Uterus (tissue), 4 donors: ENCODE data around the gene ZNF804B. TPM values are rescaled to one million over a fixed set of nuclear protein-coding genes. Genes with fewer than 3 reads are reported as not detected.

Experiments used
- DNase-seq, 2 donors: peaks; one replicate each; pipeline ENCODE4 v3.0.0-alpha.2; 2019 to 2020
- H3K27ac ChIP-seq, 2 donors: fragments of 200-600 bp; sonication (generic); 1 replicate in 1 of 2; 2 replicates in 1 of 2; pipeline ENCODE4 v1.5.1; 2016 to 2018
- H3K27me3 ChIP-seq, 2 donors: fragments of 200-600 bp; sonication (generic); one replicate each; pipeline ENCODE4 v1.5.1; 2018 to 2019; ENCODE audit warnings: control low read depth in 1 of 2
- H3K36me3 ChIP-seq, 2 donors: fragments of 200-600 bp; sonication (generic); one replicate each; pipeline ENCODE4 v1.5.1; 2019; ENCODE audit warnings: control low read depth in 1 of 2
- H3K4me1 ChIP-seq, 2 donors: fragments of 200-600 bp; sonication (generic); one replicate each; pipeline ENCODE4 v1.5.1; 2018 to 2019; ENCODE audit warnings: control low read depth in 1 of 2
- H3K4me3 ChIP-seq, 2 donors: fragments of 200-600 bp; sonication (generic); 1 replicate in 1 of 2; 2 replicates in 1 of 2; pipeline ENCODE4 v1.5.1; 2018 to 2019; ENCODE audit warnings: mild to moderate bottlenecking in 1 of 2
- H3K9me3 ChIP-seq, 2 donors: fragments of 200-600 bp; sonication (generic); one replicate each; pipeline ENCODE4 v1.5.1; 2019; ENCODE audit warnings: control low read depth in 1 of 2
- POLR2A ChIP-seq, 2 donors: fragments of 450-650 bp; IDR thresholded peaks; one replicate each; pipeline ENCODE4 v1.6.1; 2016; ENCODE audit warnings: antibody characterized with exemption in 2 of 2, mild to moderate bottlenecking in 1 of 2, moderate library complexity in 1 of 2
- intact Hi-C: fragments of 100-400 bp; cut with DNase I; formaldehyde crosslinking; loops from one replicate; pipeline ENCODE4 v1.15.1; 2023; ENCODE audit warnings: low total_unique reads
- total RNA-seq, 4 donors: library from RNA; depleted of rRNA in 3 of 4; stranded (reverse); fragments of >200 nt in 3 of 4; gene quantifications; one replicate each; pipeline versions ENCODE4 v1.1.0 to v1.2.4, GENCODE V29; 2014 to 2023
- TF ChIP-seq, protein P1 (sequence below), 4 experiments: fragments of 200-600 bp in 2 of 4; fragments of 450-650 bp in 2 of 4; sonication (generic) in 2 of 4; IDR thresholded peaks; one replicate each; pipeline ENCODE4 v1.5.1; 2016 to 2019; ENCODE audit warnings: antibody characterized with exemption in 4 of 4, mild to moderate bottlenecking in 2 of 4, moderate library complexity in 1 of 4
- donor health status: DM: yes; HTN: yes; CAD: no.

ZNF804B gene
- total RNA-seq, 4 donors from 2014 or later: 0.07 TPM; not detected in 3

DNA sequence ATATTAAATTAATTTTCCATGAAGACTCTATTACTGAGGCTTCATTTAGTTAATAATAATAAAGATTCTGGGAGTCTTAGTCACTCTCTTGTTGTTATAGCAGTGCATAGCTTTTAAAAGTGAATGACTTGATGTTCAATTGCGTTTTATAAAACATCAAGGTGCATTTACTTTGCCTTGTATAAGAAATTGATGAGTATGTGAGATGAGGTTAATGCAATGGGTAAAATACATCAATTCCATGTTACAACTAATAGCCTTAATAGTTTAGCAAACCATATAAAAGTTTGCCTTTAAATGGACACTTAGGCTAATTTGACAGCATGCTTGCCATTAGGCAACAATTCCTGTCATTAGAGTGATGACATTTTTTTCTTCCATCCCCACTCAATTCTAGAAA lies 209.7 kb downstream of the ZNF804B start:
- no peak overlapping the region for H3K4me3 ChIP-seq
- no peak for DNase-seq
- no peaks in the 10 kb centered on the region for H3K4me1 ChIP-seq
- TF ChIP-seq, protein P1, sequence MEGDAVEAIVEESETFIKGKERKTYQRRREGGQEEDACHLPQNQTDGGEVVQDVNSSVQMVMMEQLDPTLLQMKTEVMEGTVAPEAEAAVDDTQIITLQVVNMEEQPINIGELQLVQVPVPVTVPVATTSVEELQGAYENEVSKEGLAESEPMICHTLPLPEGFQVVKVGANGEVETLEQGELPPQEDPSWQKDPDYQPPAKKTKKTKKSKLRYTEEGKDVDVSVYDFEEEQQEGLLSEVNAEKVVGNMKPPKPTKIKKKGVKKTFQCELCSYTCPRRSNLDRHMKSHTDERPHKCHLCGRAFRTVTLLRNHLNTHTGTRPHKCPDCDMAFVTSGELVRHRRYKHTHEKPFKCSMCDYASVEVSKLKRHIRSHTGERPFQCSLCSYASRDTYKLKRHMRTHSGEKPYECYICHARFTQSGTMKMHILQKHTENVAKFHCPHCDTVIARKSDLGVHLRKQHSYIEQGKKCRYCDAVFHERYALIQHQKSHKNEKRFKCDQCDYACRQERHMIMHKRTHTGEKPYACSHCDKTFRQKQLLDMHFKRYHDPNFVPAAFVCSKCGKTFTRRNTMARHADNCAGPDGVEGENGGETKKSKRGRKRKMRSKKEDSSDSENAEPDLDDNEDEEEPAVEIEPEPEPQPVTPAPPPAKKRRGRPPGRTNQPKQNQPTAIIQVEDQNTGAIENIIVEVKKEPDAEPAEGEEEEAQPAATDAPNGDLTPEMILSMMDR (IDR thresholded peaks at IDR 0.05): no peak
- no peak for TF ChIP-seq POLR2A (IDR thresholded peaks at IDR 0.05)
- no peaks in the 10 kb centered on the region for H3K36me3 ChIP-seq
- H3K27ac ChIP-seq: no peak overlapping the region
- no peaks in the 10 kb centered on the region for H3K9me3 ChIP-seq
- intact Hi-C loops: no loop called here
- H3K27me3 ChIP-seq: no peaks in the 10 kb centered on the region

DNA sequence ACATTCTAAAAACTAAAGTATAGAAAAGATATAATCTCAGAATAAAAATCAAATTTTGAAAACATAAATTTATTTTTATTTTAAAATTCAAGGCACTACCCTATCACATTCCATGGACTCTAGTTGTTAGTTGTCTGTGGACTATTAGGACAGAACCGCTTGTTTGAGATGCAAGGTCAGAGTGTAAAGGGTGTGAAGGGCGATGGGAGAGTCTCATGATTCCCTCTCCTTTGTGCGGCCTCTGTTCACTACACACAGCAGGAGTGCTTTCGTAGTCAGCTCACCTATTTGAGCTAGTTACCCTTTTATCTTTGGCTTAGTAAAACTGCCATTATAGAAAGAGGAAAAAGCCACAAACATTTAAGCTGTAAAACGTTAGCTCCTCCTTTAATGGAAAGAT lies 225.8 kb downstream of the ZNF804B start:
- Histone ChIP-seq H3K4me1 (no peaks in the 10 kb centered on the region), H3K36me3 (no peaks in the 10 kb centered on the region), H3K27me3 (no peaks in the 10 kb centered on the region), H3K27ac (no peak overlapping the region), H3K4me3 (no peak overlapping the region), H3K9me3 (no peaks in the 10 kb centered on the region)
- no peak for DNase-seq
- TF ChIP-seq, protein P1 (IDR thresholded peaks at IDR 0.05): no peak
- intact Hi-C loops: no loop called here

DNA sequence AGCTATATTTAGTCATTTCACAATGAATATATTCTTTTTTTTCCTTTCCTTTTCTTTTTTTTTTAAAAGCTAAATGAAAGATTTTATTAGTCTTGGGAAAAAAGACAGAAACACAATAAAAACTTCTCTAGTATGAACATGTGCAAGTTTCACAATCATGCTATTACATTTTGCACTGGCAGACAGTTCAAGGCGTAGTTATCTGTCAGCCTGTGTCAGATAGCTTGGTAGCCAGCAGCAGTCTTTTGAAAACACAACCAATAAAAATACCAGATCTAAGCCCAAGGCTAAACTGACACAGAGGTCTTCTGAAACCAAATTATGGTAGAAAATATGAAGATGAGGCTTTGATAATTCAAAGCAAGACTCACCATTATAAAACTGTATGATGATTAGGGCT lies 241.8 kb downstream of the ZNF804B start:
- intact Hi-C loops: no loop called here
- Histone ChIP-seq H3K27me3 (no peaks in the 10 kb centered on the region), H3K27ac (no peak overlapping the region), H3K9me3 (no peaks in the 10 kb centered on the region), H3K4me3 (no peak overlapping the region), H3K36me3 (no peaks in the 10 kb centered on the region), H3K4me1 (no peaks in the 10 kb centered on the region)
- no peak for DNase-seq
- TF ChIP-seq POLR2A (IDR thresholded peaks at IDR 0.05): no peak
- TF ChIP-seq, protein P1 (IDR thresholded peaks at IDR 0.05): no peak

DNA sequence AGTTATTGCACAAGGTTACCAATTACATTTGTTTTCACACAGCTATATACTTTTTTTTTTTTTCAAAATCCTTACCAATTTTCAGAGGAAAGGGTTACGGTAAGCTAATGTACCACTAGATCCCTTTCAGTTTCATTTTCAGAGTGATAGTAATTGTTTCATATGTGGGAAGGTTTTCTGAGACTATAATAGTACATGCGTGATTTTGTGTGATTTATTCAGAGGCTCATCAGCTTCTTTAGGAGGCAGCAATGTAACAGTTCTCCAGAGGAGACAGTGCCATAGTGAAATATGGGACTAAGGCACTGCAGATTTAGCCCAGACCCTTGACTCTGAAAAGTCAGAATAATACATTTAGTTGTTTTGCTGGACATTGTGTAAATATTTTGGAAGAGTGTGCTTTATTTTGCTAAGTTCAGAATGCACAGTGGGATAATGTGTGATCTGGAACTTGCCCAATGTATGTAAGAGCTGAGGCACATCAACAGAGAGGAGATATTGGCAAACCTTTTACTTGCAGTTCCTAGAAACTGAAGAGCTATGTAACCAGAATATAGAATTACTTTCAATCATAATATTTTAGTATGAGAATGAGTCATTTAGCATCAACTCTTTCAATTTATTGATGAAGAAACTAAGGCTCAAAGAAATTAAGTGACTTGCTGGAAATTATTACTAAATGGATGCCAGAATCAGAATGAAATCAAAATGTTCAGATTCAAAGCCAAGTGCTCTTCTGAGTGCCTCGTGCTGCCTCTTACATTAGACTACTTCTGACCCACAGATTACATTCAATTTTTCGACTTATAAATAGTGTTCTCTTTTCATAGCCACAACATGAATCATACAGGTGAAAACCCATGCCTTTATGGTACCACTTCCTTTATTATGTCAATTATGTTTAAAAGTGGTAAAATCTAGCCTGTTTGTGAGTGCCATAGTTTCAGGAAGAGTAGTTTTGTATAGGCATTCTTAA lies 243.8 kb downstream of the ZNF804B start:
- Histone ChIP-seq H3K27me3 (no peaks in the 10 kb centered on the region), H3K4me3 (peak overlapping the region in 1 of 2 donors; percentile 21), H3K36me3 (no peaks in the 10 kb centered on the region), H3K9me3 (no peaks in the 10 kb centered on the region), H3K27ac (no peak overlapping the region), H3K4me1 (no peaks in the 10 kb centered on the region)
- intact Hi-C loops: no loop called here
- no peak for DNase-seq
- no peak for TF ChIP-seq POLR2A (IDR thresholded peaks at IDR 0.05)
- TF ChIP-seq, protein P1 (IDR thresholded peaks at IDR 0.05): no peak

DNA sequence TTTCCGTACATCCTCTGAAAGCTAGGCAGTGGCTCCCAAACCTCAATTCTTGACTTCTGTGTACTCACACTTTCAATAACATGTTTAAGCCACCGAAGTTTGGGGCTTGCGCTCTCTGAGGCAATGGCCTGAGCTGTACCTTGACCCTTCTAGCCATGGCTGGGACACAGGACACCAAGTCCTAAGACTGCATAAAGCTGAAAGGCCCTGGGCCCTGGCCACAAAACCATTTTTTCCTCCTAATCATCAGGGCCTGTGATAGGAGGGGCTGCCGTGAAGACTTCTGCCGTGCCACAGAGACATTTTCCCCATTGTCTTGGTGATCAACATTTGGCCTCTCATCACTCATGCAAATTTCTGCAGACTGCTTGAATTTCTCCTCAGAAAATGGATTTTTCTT lies 252.5 kb downstream of the ZNF804B start:
- Histone ChIP-seq H3K36me3 (no peaks in the 10 kb centered on the region), H3K9me3 (no peaks in the 10 kb centered on the region)
- no peak for TF ChIP-seq POLR2A (IDR thresholded peaks at IDR 0.05)
- TF ChIP-seq, protein P1 (IDR thresholded peaks at IDR 0.05): no peak

More for the DNA sequence above, 252.5 kb downstream of the ZNF804B start:
- Histone ChIP-seq H3K27me3 (no peaks in the 10 kb centered on the region), H3K27ac (no peak overlapping the region), H3K4me1 (no peaks in the 10 kb centered on the region), H3K4me3 (no peak overlapping the region)
- intact Hi-C loops: no loop called here
- DNase-seq: no peak
